ENCODE measurements around the gene RORC.

RORC gene

GRCh38 chr1:151803164-151803563 lies 28.4 kb downstream of the RORC start:
- TF ChIP-seq CTCF (IDR thresholded peaks at IDR 0.05; ENCODE audit: insufficient read depth, low read depth, low read length, missing control alignments): no peak
- DNase-seq (ENCODE audit: low read depth): no peak
- H3K4me3 ChIP-seq (ENCODE audit: low read depth, low read length): no peak overlapping the region

DNA sequence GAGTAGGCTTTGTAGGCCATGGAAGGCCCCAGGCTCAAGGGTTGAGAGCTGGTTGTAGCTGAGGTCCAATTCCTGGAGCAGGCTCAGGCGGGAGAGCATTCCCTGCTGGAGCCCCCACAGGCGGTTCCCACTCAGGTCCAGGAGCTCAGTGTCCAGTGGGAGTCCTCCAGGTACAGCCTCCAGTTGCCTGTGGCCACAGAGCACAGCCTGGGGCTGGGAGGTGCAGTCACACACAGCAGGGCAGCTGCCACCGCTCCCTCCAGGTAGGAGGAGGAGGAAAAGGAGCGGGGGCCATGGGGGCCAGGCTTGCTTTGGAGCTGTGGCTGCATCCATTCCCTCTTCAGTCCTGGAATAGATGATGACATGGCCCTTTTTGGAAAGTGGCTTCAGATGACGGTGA lies 29.2 kb downstream of the RORC start:
- no peak for DNase-seq (ENCODE audit: low read depth)
- no peak overlapping the region for H3K4me3 ChIP-seq (ENCODE audit: low read depth, low read length)
- TF ChIP-seq CTCF (IDR thresholded peaks at IDR 0.05; ENCODE audit: insufficient read depth, low read depth, low read length, missing control alignments): no peak

DNA sequence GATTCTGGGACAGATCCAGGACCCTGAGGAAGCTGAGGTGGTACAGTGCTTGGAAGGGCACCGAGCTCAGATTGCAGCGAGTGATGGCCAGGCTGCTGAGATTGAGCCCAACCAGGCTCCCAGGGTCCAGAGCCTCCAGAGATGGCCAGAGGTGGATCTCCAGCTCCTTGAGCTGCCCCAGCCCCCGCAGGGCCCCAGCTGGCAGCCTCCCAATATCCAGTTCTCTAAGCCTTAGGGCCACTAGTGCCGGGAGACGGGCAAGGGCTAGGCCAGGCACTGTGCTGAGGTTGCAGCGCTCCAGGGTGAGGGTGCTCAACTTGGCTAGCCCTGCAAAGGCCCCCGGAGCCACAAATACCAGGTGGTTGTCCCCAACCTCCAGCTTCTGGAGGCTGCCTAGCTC lies 29.8 kb downstream of the RORC start:
- no peak for TF ChIP-seq CTCF (IDR thresholded peaks at IDR 0.05; ENCODE audit: insufficient read depth, low read depth, low read length, missing control alignments)
- H3K4me3 ChIP-seq (ENCODE audit: low read depth, low read length): no peak overlapping the region
- no peak for DNase-seq (ENCODE audit: low read depth)

- no peak for DNase-seq (ENCODE audit: low read depth)
- H3K4me3 ChIP-seq (ENCODE audit: low read depth, low read length): no peak overlapping the region
- no peak for TF ChIP-seq CTCF (IDR thresholded peaks at IDR 0.05; ENCODE audit: insufficient read depth, low read depth, low read length, missing control alignments)
These were observed 30.2 kb downstream of the RORC start for GRCh38 chr1:151801310-151801820.

GRCh38 chr1:151800830-151801229 lies 30.8 kb downstream of the RORC start:
- no peak for TF ChIP-seq CTCF (IDR thresholded peaks at IDR 0.05; ENCODE audit: insufficient read depth, low read depth, low read length, missing control alignments)
- DNase-seq (ENCODE audit: low read depth): no peak
- no peak overlapping the region for H3K4me3 ChIP-seq (ENCODE audit: low read depth, low read length)

GRCh38 chr1:151799179-151800022 lies 32.2 kb downstream of the RORC start:
- DNase-seq (ENCODE audit: low read depth): no peak
- no peak for TF ChIP-seq CTCF (IDR thresholded peaks at IDR 0.05; ENCODE audit: insufficient read depth, low read depth, low read length, missing control alignments)
- H3K4me3 ChIP-seq (ENCODE audit: low read depth, low read length): no peak overlapping the region

Data from GM12865 (cell line).